B cell (primary cell): ENCODE results near the gene ZDHHC1. TPM values are rescaled to one million over a fixed set of nuclear protein-coding genes. Genes with fewer than 3 reads are reported as not detected.

Source experiments
- ATAC-seq: fragments of 200-7000 bp; cut with Tn5 transposase; one replicate; pipeline ENCODE4 v1.10.0; 2021; ENCODE audit warnings: low read depth, mild to moderate bottlenecking, moderate number of reproducible peaks, moderate library complexity
- CTCF ChIA-PET: fragments of 350-600 bp; sonication (Branson Sonifier 250); formaldehyde crosslinking; loops from one replicate; lab custom pipeline; 2021; ENCODE audit warnings: antibody characterized with exemption, inconsistent platforms; lab: Charles Lee
- POLR2A ChIA-PET: fragments of 350-600 bp; sonication (Branson Sonifier 250); formaldehyde crosslinking; loops from one replicate; lab custom pipeline; 2021; ENCODE audit warnings: antibody characterized with exemption; lab: Charles Lee
- DNase-seq: peaks from one replicate; pipeline ENCODE4 v3.0.0; 2013
- H2AFZ ChIP-seq: 2 replicates; pipeline ENCODE4 v1.6.1; 2012; ENCODE audit warnings: mild to moderate bottlenecking, low read depth, low read length; ENCODE audit not compliant: insufficient read depth, poor library complexity, severe bottlenecking
- H3K27ac ChIP-seq, 2 donors: 1 replicate in 1 of 2; 2 replicates in 1 of 2; pipeline ENCODE4 v1.5.1; 2012 to 2013; ENCODE audit warnings: low read length in 2 of 2, mild to moderate bottlenecking in 2 of 2, moderate library complexity in 1 of 2
- H3K27me3 ChIP-seq, 4 experiments: fragments of 200-600 bp in 1 of 4; sonication (generic) in 1 of 4; replicated peaks in 1 of 4; 1 replicate in 2 of 4; 2 replicates in 2 of 4; pipeline versions ENCODE4 v1.6.1 to v1.7.0; 2013 to 2016; ENCODE audit warnings: low read length in 3 of 4, mild to moderate bottlenecking in 2 of 4, mixed read lengths in 1 of 4, moderate library complexity in 1 of 4; ENCODE audit not compliant: insufficient read depth in 4 of 4, control insufficient read depth in 3 of 4; ENCODE audit errors: control extremely low read depth in 1 of 4
- H3K36me3 ChIP-seq, 2 experiments: replicated peaks in 1 of 2; 1 replicate in 1 of 2; 2 replicates in 1 of 2; pipeline versions ENCODE4 v1.6.1 to v1.7.1; 2013; ENCODE audit warnings: low read length in 1 of 2; ENCODE audit not compliant: insufficient read depth in 2 of 2, control insufficient read depth in 1 of 2; ENCODE audit errors: control extremely low read depth in 1 of 2, extremely low read depth in 1 of 2
- H3K4me1 ChIP-seq, 2 donors: fragments of 200-600 bp in 1 of 2; sonication (generic) in 1 of 2; 1 replicate in 1 of 2; 2 replicates in 1 of 2; pipeline versions ENCODE4 v1.5.1 to v1.6.1; 2013 to 2017; ENCODE audit warnings: low read length in 2 of 2; ENCODE audit not compliant: control insufficient read depth in 2 of 2, insufficient read depth in 2 of 2
- H3K4me2 ChIP-seq: replicated peaks from 2 replicates; pipeline ENCODE3; 2012; ENCODE audit warnings: mild to moderate bottlenecking, low read depth, low read length; ENCODE audit not compliant: poor library complexity, severe bottlenecking
- H3K4me3 ChIP-seq, 5 experiments: fragments of 200-600 bp in 1 of 5; sonication (generic) in 1 of 5; 1 replicate in 3 of 5; 2 replicates in 2 of 5; pipeline versions ENCODE4 v1.5.1 to v1.7.0; 2011 to 2016; ENCODE audit warnings: low read length in 4 of 5, mild to moderate bottlenecking in 4 of 5, low read depth in 2 of 5, control low read depth in 1 of 5, moderate library complexity in 1 of 5; ENCODE audit not compliant: insufficient read depth in 1 of 5; ENCODE audit errors: control extremely low read depth in 1 of 5, extremely low read depth in 1 of 5
- H3K79me2 ChIP-seq: fragments of 200-600 bp; sonication (generic); one replicate; pipeline ENCODE4 v1.6.0; 2016; ENCODE audit warnings: low read length; ENCODE audit not compliant: control insufficient read depth, insufficient read depth
- H3K9ac ChIP-seq: fragments of 200-600 bp; sonication (generic); 2 replicates; pipeline ENCODE4 v1.6.1; 2017; ENCODE audit warnings: mild to moderate bottlenecking, low read length, moderate library complexity
- H3K9me3 ChIP-seq, 3 donors: one replicate each; pipeline versions ENCODE4 v1.6.1 to v1.7.1; 2013; ENCODE audit warnings: low read length in 2 of 3; ENCODE audit not compliant: control insufficient read depth in 2 of 3, insufficient read depth in 1 of 3; ENCODE audit errors: control extremely low read depth in 1 of 3
- H4K20me1 ChIP-seq: 2 replicates; pipeline ENCODE4 v1.6.0; 2012; ENCODE audit warnings: mild to moderate bottlenecking, low read length; ENCODE audit not compliant: insufficient read depth, control insufficient read depth, poor library complexity, severe bottlenecking
- H3K27ac Mint-ChIP-seq: one replicate; pipeline ENCODE4 v1.8.0; 2021; ENCODE audit warnings: mixed read lengths
- H3K27me3 Mint-ChIP-seq: one replicate; pipeline ENCODE4 v1.8.0; 2021; ENCODE audit warnings: mixed read lengths
- H3K4me1 Mint-ChIP-seq: one replicate; pipeline ENCODE4 v1.8.0; 2021; ENCODE audit warnings: mixed read lengths
- H3K4me3 Mint-ChIP-seq: one replicate; pipeline ENCODE4 v1.8.0; 2021; ENCODE audit warnings: mixed read lengths
- H3K9me3 Mint-ChIP-seq: one replicate; pipeline ENCODE4 v1.8.0; 2022; ENCODE audit warnings: mixed read lengths; ENCODE audit not compliant: insufficient read depth
- CTCF ChIP-seq: fragments of 200-600 bp; IDR thresholded peaks from one replicate; pipeline ENCODE4 v1.8.0; 2022; ENCODE audit warnings: antibody characterized with exemption, mild to moderate bottlenecking
- EZH2 ChIP-seq: IDR thresholded peaks from 2 replicates; pipeline ENCODE4 v1.6.1; 2012; ENCODE audit warnings: borderline replicate concordance, low read depth, mild to moderate bottlenecking, moderate library complexity, low read length; ENCODE audit not compliant: insufficient read depth, poor library complexity, severe bottlenecking
- WGBS: methylation state at CpG from one replicate; pipeline ENCODE4 v1.1.5; 2013; ENCODE audit warnings: missing lambda C conversion rate; ENCODE audit not compliant: insufficient coverage; 5-methylcytosine and 5-hydroxymethylcytosine counted together
- intact Hi-C: fragments of 100-400 bp; cut with micrococcal nuclease; formaldehyde crosslinking; loops from one replicate; pipeline ENCODE4 v1.10.0; 2022
- polyA plus RNA-seq: library from polyadenylated mRNA; depleted of rRNA; stranded (reverse); fragments of >200 nt; gene quantifications from 2 replicates; pipeline ENCODE4 v1.2.3, GENCODE V29; 2012
- total RNA-seq, 2 donors: library from RNA; stranded (reverse); fragments of 120-200 nt in 1 of 2; gene quantifications; 1 replicate in 1 of 2; 2 replicates in 1 of 2; pipeline versions ENCODE4 v1.2.3 to v1.2.4, GENCODE V29; 2013 to 2022

ZDHHC1 gene
- total and polyA plus RNA-seq, 2 donors (not counting 1 experiment from before 2014, with no cell fraction given): 0.58 to 2.8 TPM

GRCh38 chr16:67463059-67463458 is 46.8 kb upstream of the ZDHHC1 start:
- peaks cover 92% of the 10 kb centered on the region for H3K79me2 ChIP-seq
- peaks cover 35% of the 10 kb centered on the region for H3K4me1 Mint-ChIP-seq

More at GRCh38 chr16:67463059-67463458, 46.8 kb upstream of the ZDHHC1 start:
- H3K9ac ChIP-seq: no peak overlapping the region
- peaks cover 0 to 52% of the 10 kb centered on the region in 2 experiments for H3K36me3 ChIP-seq
- no peak overlapping the region for H3K4me3 ChIP-seq
- H3K27ac Mint-ChIP-seq: no peak overlapping the region
- H3K4me3 Mint-ChIP-seq: no peak overlapping the region
- TF ChIP-seq EZH2 (no peak), CTCF (no peak)
- no peak for DNase-seq
- intact Hi-C loops: no loop called here
- H3K27me3 Mint-ChIP-seq: no peaks in the 10 kb centered on the region
- no peak overlapping the region for H3K4me2 ChIP-seq
- 96% methylated on average over 5 of the region's 5 CpGs for WGBS
- ChIA-PET POLR2A (interaction anchor here (0.5 kb wide), 1 partner anchor 359 kb away, joined by 3 read pairs; no protein-coding TSS in a partner anchor), CTCF (interaction anchor here (1.3 to 6.9 kb wide), 2 partner anchors 8 to 36 kb away, joined by 3 to 81 read pairs; no protein-coding TSS in a partner anchor)
- no peak overlapping the region for H3K27ac ChIP-seq
- H3K27me3 ChIP-seq: no peaks in the 10 kb centered on the region
- H4K20me1 ChIP-seq: peaks cover 99% of the 10 kb centered on the region
- no peak overlapping the region for H2AFZ ChIP-seq
- ATAC-seq: no peak
- no peaks in the 10 kb centered on the region for H3K9me3 ChIP-seq
- H3K9me3 Mint-ChIP-seq: no peaks in the 10 kb centered on the region
- peaks cover 7 to 26% of the 10 kb centered on the region in 2 donors for H3K4me1 ChIP-seq
